ENCODE data around the gene CLIC4. TPM values are rescaled to one million over a fixed set of nuclear protein-coding genes. Genes with fewer than 3 reads are reported as not detected.

CLIC4 gene
- total RNA-seq, 1 experiment from 2014 or later = 262 TPM

GRCh38 chr1:24893431-24893830, 148.2 kb downstream of the CLIC4 start:
- TF ChIP-seq CDX4 (CRISPR knock-in tag; IDR thresholded peaks at IDR 0.05; ENCODE audit: borderline replicate concordance) (no peak), CTCF (IDR thresholded peaks at IDR 0.05) (no peak), SMAD3 (CRISPR knock-in tag; IDR thresholded peaks at IDR 0.05; ENCODE audit: borderline replicate concordance) (no peak), HMGA2 (CRISPR knock-in tag; IDR thresholded peaks at IDR 0.05) (no peak), JUN (CRISPR knock-in tag; IDR thresholded peaks at IDR 0.05) (no peak), ETV6 (CRISPR knock-in tag; IDR thresholded peaks at IDR 0.05) (no peak), PRRX2 (CRISPR knock-in tag; IDR thresholded peaks at IDR 0.05) (no peak)
- H3K9me3 Mint-ChIP-seq = peaks cover 42% of the 10 kb centered on the region
- H3K27ac Mint-ChIP-seq = no peak overlapping the region
- ChIA-PET CTCF (no interaction called here), POLR2A (no interaction called here)
- H3K4me1 Mint-ChIP-seq = no peaks in the 10 kb centered on the region
- H3K4me3 Mint-ChIP-seq = no peak overlapping the region
- ATAC-seq = no peak
- H3K36me3 Mint-ChIP-seq = peaks cover 16% of the 10 kb centered on the region
- no peak for DNase-seq (ENCODE audit: low spot score)
- H3K27me3 Mint-ChIP-seq (ENCODE audit: low read depth) = peaks cover 9% of the 10 kb centered on the region

Other genes starting within 250 kb of the CLIC4 start
- 16.9 to 23.3 TPM (median 16.9 TPM) in 3 replicates for gene RCAN3, start 242.6 kb upstream of the CLIC4 start, total RNA-seq (2021)
- 0.26 to 0.41 TPM (median 0.39 TPM) in 3 replicates for gene NCMAP, start 189.4 kb upstream of the CLIC4 start, total RNA-seq (2021)
- 202 to 228 TPM (median 202 TPM) in 3 replicates for gene SRRM1, start 102.1 kb upstream of the CLIC4 start, total RNA-seq (2021)
- gene RUNX3, start 184.8 kb downstream of the CLIC4 start, total RNA-seq (2021) = 1.5 to 1.8 TPM (median 1.8 TPM) in 3 replicates